Thymus (tissue), 14 donors: Measurements from ENCODE around the gene DMKN. TPM values are rescaled to one million over a fixed set of nuclear protein-coding genes. Genes with fewer than 3 reads are reported as not detected.

Source experiments
- DNase-seq, 9 donors: peaks; one replicate each; pipeline ENCODE4 v3.0.0-alpha.2; 2013; ENCODE audit warnings: low spot score in 9 of 9, low read depth in 6 of 9, missing footprints in 1 of 9
- H3K27ac ChIP-seq, 2 donors: one replicate each; pipeline ENCODE4 v1.5.1; 2013; ENCODE audit warnings: control low read depth in 1 of 2, low read depth in 1 of 2, low read length in 1 of 2, mild to moderate bottlenecking in 1 of 2, moderate library complexity in 1 of 2
- H3K27me3 ChIP-seq, 2 donors: one replicate each; pipeline ENCODE4 v1.5.1; 2013; ENCODE audit warnings: low read length in 1 of 2; ENCODE audit not compliant: control insufficient read depth in 2 of 2, insufficient read depth in 1 of 2
- H3K36me3 ChIP-seq, 2 donors: one replicate each; pipeline ENCODE4 v1.5.1; 2013; ENCODE audit warnings: low read length in 1 of 2, mild to moderate bottlenecking in 1 of 2, moderate library complexity in 1 of 2; ENCODE audit not compliant: control insufficient read depth in 2 of 2, insufficient read depth in 2 of 2
- H3K4me1 ChIP-seq, 2 donors: one replicate each; pipeline ENCODE4 v1.5.1; 2013; ENCODE audit warnings: low read length in 2 of 2; ENCODE audit not compliant: control insufficient read depth in 2 of 2, insufficient read depth in 2 of 2
- H3K4me3 ChIP-seq, 2 donors: one replicate each; pipeline ENCODE4 v1.5.1; 2013; ENCODE audit warnings: low read length in 2 of 2, control low read depth in 1 of 2, mild to moderate bottlenecking in 1 of 2
- H3K9me3 ChIP-seq, 2 donors: one replicate each; pipeline ENCODE4 v1.5.1; 2013; ENCODE audit warnings: low read length in 1 of 2, mild to moderate bottlenecking in 1 of 2; ENCODE audit not compliant: control insufficient read depth in 2 of 2, insufficient read depth in 1 of 2
- WGBS: extraction: QIAGEN DNeasy Blood & Tissue Kit; methylation state at CpG from one replicate; pipeline ENCODE4 v1.1.7; 2013; 5-methylcytosine and 5-hydroxymethylcytosine counted together
- long read RNA-seq, 10 donors: transcript quantifications; one replicate each; lab custom pipeline, GENCODE V29; 2026
- polyA plus RNA-seq: library from polyadenylated mRNA; stranded (reverse); fragments of 200-250 nt; gene quantifications from one replicate; pipeline ENCODE4 v1.2.3, GENCODE V29; 2013
- total RNA-seq: library from RNA; stranded (reverse); fragments of 120-200 nt; gene quantifications from one replicate; pipeline ENCODE4 v1.2.4, GENCODE V29; 2013
- donor health status: healthy.

DMKN gene, protein sequence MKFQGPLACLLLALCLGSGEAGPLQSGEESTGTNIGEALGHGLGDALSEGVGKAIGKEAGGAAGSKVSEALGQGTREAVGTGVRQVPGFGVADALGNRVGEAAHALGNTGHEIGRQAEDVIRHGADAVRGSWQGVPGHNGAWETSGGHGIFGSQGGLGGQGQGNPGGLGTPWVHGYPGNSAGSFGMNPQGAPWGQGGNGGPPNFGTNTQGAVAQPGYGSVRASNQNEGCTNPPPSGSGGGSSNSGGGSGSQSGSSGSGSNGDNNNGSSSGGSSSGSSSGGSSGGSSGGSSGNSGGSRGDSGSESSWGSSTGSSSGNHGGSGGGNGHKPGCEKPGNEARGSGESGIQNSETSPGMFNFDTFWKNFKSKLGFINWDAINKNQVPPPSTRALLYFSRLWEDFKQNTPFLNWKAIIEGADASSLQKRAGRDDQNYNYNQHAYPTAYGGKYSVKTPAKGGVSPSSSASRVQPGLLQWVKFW
- total RNA-seq = 23.2 TPM
- 175 TPM for polyA plus RNA-seq
- long read RNA-seq, donor 1 = 0 reads
- long read RNA-seq, donor 2, partial matches to known transcripts = 0 of 6 reads
- long read RNA-seq, donor 2, other reads (novel, unspliced or antisense) = 0 of 6 reads
- long read RNA-seq, donor 3, partial matches to known transcripts = 0 of 4 reads
- long read RNA-seq, donor 3, other reads (novel, unspliced or antisense) = 0 of 4 reads
- long read RNA-seq, donor 4, partial matches to known transcripts = 0 of 1 reads
- long read RNA-seq, donor 4, other reads (novel, unspliced or antisense) = 0 of 1 reads
- long read RNA-seq, donor 5, partial matches to known transcripts = 10 of 21 reads
- long read RNA-seq, donor 5, other reads (novel, unspliced or antisense) = 0 of 21 reads
- long read RNA-seq, donor 6, partial matches to known transcripts = 0 of 4 reads
- long read RNA-seq, donor 6, other reads (novel, unspliced or antisense) = 0 of 4 reads
- long read RNA-seq, donor 7, partial matches to known transcripts = 69 of 111 reads
- long read RNA-seq, donor 7, other reads (novel, unspliced or antisense) = 34 of 111 reads
- long read RNA-seq, donor 8, partial matches to known transcripts = 0 of 2 reads
- long read RNA-seq, donor 8, other reads (novel, unspliced or antisense) = 0 of 2 reads
- long read RNA-seq, donor 9 = 0 reads
- long read RNA-seq, donor 10, partial matches to known transcripts = 0 of 3 reads
- long read RNA-seq, donor 10, other reads (novel, unspliced or antisense) = 0 of 3 reads

DNA sequence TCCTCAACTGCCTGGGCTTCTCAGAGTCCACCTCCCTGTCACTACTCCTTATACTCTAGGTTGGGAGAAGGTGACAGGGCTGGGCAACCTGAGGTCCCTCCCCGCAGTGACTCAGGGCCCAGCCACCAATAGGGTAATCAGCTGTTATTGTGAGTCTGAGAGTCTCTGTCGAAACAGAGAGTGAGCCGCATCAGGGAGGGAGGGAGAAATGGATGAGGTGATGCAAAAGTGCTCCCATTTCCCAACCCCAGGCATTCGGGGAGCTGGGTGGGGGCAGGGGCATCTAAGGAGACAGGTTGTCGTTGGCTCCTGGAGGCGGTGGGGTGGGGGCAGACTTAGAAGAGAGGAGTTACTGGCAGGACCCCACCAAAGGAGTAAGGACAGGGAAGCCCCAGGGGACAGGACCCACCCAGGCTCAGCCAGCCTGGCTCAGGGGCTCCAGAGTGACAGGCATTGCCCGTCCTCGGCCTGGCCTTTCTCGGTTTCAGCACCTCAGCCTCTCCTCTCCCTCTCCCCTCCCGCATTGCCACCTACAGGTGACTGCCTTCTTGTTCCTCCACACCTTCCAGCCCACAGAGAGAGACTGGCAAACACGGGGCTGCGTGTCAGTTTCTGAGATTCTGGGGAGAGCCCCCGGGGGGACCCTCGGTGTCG is at the start of gene DMKN:
Gene DMKN, minus strand, starts transcription at position 22 of the 654 bp plus-strand sequence. CDS start 174 bp downstream, outside the sequence.
- Histone ChIP-seq H3K27ac (no peak within 1 kb of the TSS), H3K27me3 (peaks cover 14 to 59% of the 10 kb centered on the region in 2 donors)

GRCh38 chr19:35562776-35563175 is 49.3 kb upstream of the DMKN start:
- DNase-seq = no peak
- Histone ChIP-seq H3K27me3 (peaks cover 10 to 38% of the 10 kb centered on the region in 2 donors), H3K4me1 (peaks cover 2 to 7% of the 10 kb centered on the region in 2 donors)

More for the DNA sequence above, at the start of gene DMKN:
- 47% methylated on average over 15 of the region's 15 CpGs for WGBS
- Histone ChIP-seq H3K9me3 (no peaks in the 10 kb centered on the region), H3K4me3 (no peak within 1 kb of the TSS), H3K36me3 (no peaks in the 10 kb centered on the region), H3K4me1 (no peaks in the 10 kb centered on the region)
- DNase-seq = no peak

DNA sequence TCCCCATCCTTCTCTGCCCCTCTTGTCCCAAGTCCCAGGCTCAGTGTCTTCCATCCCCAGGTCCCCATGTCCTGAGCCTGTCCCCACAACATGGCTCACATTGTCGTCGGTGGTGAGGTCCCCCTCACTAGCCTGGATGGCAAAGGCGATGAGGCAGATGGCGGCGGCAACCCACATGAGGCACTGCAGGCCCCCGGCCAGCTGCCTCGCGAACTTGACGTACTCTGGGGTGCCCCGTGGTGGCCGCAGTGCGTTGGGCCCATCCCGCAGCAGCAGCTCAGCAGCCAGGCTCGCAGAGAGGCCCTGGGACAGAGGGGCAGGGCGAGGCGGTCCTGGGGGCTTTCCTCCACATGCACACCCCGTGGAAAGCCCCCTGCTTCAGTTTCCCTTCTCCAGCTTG is 48.9 kb upstream of the DMKN start:
- Histone ChIP-seq H3K9me3 (peaks cover 0 to 7% of the 10 kb centered on the region in 2 donors), H3K36me3 (no peaks in the 10 kb centered on the region), H3K27ac (no peak overlapping the region), H3K27me3 (peaks cover 11 to 42% of the 10 kb centered on the region in 2 donors), H3K4me1 (peaks cover 2 to 7% of the 10 kb centered on the region in 2 donors), H3K4me3 (no peak overlapping the region)
- 70% methylated on average over 17 of the region's 17 CpGs for WGBS
- no peak for DNase-seq

More at GRCh38 chr19:35562776-35563175, 49.3 kb upstream of the DMKN start:
- H3K27ac ChIP-seq = no peak overlapping the region
- no peak overlapping the region for H3K4me3 ChIP-seq
- no peaks in the 10 kb centered on the region for H3K36me3 ChIP-seq
- 74% methylated on average over 2 of the region's 2 CpGs for WGBS
- H3K9me3 ChIP-seq = peaks cover 0 to 7% of the 10 kb centered on the region in 2 donors

- Histone ChIP-seq H3K4me1 (peaks cover 2 to 7% of the 10 kb centered on the region in 2 donors), H3K9me3 (peaks cover 0 to 7% of the 10 kb centered on the region in 2 donors), H3K36me3 (no peaks in the 10 kb centered on the region), H3K27me3 (peaks cover 11 to 49% of the 10 kb centered on the region in 2 donors), H3K4me3 (no peak overlapping the region), H3K27ac (no peak overlapping the region)
- no peak for DNase-seq
- WGBS = 88% methylated on average over 6 of the region's 6 CpGs
These were observed 48.0 kb upstream of the DMKN start for GRCh38 chr19:35561436-35561835.

- no peak for DNase-seq
- peaks cover 11 to 54% of the 10 kb centered on the region in 2 donors for H3K27me3 ChIP-seq
These were observed 47.2 kb upstream of the DMKN start for GRCh38 chr19:35560677-35561076.

DNA sequence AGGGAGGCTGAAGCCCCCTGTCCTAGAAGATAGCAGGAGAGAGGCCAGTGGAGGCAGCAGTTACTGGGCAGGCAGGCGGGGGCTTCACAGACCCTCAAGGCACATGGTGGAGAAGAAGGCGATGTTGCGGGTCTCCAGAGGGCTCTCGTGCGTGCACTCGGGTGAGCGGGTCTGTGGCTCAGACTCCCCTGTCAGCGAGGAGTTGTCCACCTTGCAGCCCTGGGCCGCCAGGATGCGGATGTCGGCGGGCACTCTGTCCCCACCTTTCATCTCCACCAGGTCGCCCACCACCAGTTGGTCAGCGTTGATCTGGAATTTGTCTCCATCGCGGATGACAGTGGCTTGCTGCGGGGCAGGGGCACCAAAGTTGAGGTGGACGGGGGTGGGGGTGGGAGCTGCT is 46.8 kb upstream of the DMKN start:
- Histone ChIP-seq H3K27me3 (peaks cover 11 to 57% of the 10 kb centered on the region in 2 donors), H3K27ac (no peak overlapping the region), H3K4me1 (peaks cover 2 to 7% of the 10 kb centered on the region in 2 donors), H3K9me3 (peaks cover 0 to 7% of the 10 kb centered on the region in 2 donors), H3K4me3 (no peak overlapping the region), H3K36me3 (no peaks in the 10 kb centered on the region)
- no peak for DNase-seq
- WGBS = 93% methylated on average over 18 of the region's 18 CpGs

More at GRCh38 chr19:35560677-35561076, 47.2 kb upstream of the DMKN start:
- peaks cover 2 to 7% of the 10 kb centered on the region in 2 donors for H3K4me1 ChIP-seq
- peaks cover 0 to 7% of the 10 kb centered on the region in 2 donors for H3K9me3 ChIP-seq
- WGBS = 64% methylated on average over 6 of the region's 6 CpGs
- no peak overlapping the region for H3K4me3 ChIP-seq
- H3K27ac ChIP-seq = no peak overlapping the region
- H3K36me3 ChIP-seq = no peaks in the 10 kb centered on the region

DNA sequence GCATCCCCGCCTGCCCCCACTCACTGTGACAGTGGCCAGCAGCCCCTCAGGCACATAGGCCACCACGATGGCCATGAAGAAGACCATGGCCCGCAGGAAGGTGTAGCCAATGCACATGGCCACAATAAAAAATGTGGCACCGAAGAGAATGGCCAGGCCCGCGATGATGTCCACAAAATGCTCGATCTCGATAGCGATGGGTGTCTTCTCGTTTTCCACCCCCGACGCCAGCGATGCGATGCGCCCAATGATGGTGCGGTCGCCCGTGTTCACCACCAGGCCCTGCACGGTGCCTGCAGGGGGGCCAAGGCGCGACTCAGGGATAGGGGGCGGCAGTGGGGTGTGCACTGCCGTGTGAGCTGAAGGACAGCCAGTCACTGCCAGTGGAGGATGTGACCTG is 46.3 kb upstream of the DMKN start:
- WGBS = 91% methylated on average over 23 of the region's 23 CpGs
- H3K27me3 ChIP-seq = peaks cover 11 to 59% of the 10 kb centered on the region in 2 donors
- no peaks in the 10 kb centered on the region for H3K36me3 ChIP-seq
- peaks cover 2 to 7% of the 10 kb centered on the region in 2 donors for H3K4me1 ChIP-seq
- H3K4me3 ChIP-seq = no peak overlapping the region
- H3K27ac ChIP-seq = no peak overlapping the region
- no peak for DNase-seq
- H3K9me3 ChIP-seq = peaks cover 0 to 7% of the 10 kb centered on the region in 2 donors

DNA sequence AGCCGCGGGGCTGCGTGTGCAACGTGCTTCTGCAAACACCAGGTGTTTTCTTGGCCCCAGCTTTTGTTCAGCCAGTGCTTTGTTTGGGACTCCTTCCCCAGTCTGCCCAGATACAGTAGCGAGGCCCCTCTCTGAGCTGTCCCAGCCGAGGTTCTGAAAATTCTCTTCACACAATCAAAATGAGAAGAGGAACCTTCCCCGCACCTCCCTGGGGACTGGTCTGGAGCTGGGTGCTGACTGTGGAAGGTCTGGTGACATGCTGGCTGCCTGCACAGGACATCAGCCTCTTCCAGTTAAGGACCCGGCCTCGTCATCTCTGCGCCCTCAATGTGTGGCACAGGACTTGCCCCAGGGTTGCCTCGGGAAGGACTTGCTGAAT is 45.8 kb upstream of the DMKN start:
- peaks cover 11 to 60% of the 10 kb centered on the region in 2 donors for H3K27me3 ChIP-seq
- 73% methylated on average over 11 of the region's 11 CpGs for WGBS
- H3K4me1 ChIP-seq = peaks cover 2 to 7% of the 10 kb centered on the region in 2 donors
- DNase-seq = no peak
- no peaks in the 10 kb centered on the region for H3K36me3 ChIP-seq
- H3K4me3 ChIP-seq = no peak overlapping the region
- H3K9me3 ChIP-seq = peaks cover 0 to 7% of the 10 kb centered on the region in 2 donors
- H3K27ac ChIP-seq = no peak overlapping the region
